Measurements from ENCODE around the gene PCBD2. TPM values are rescaled to one million over a fixed set of nuclear protein-coding genes. Genes with fewer than 3 reads are reported as not detected.
A peak's percentile ranks its signal among the peaks of the same experiment; 100 is the strongest.
"Not testable (repeated sequence)": the region's sequence is repeated elsewhere in the genome, so short reads cannot be mapped to it uniquely, and the experiment has no call there.

The PCBD2 gene
- total RNA-seq, 4 donors from 2014 or later = 16.9 to 21.7 (median 20.8) TPM

GRCh38 chr5:134905246-134905996 lies 490 bp downstream of the PCBD2 start:
- peak overlapping the region; percentile 77 to 94 (median 87) for H3K4me3 ChIP-seq
- intact Hi-C loops (cut with DNase I; ENCODE audit: low total_unique reads) (loop anchor here (1.0 kb wide), 3 partner anchors 31 to 273 kb away; partner anchors contain the start of genes SAR1B and TXNDC15), in situ Hi-C loops (cut with MboI; ENCODE audit: low sequenced_read_pairs in 4 of 4) (loop anchor here in 2 of 4 donors (5.0 to 25.0 kb wide), 2 partner anchors 58 to 143 kb away; partner anchors contain the start of genes C5orf24 (in 2 of the 2) and DDX46 (in 1 of the 2))
- TF ChIP-seq POLR2A (IDR thresholded peaks at IDR 0.05) = peak in 1 of 2 donors; percentile 22
- peak; percentile 73 to 83 (median 76) for TF ChIP-seq CTCF (IDR thresholded peaks at IDR 0.05 in 4 of 5, conservative IDR thresholded peaks at IDR 0.05 in 1 of 5)
- DNase-seq = peak; percentile 57 to 70
- H3K4me1 ChIP-seq = peaks cover 0 to 5% of the 10 kb centered on the region in 2 donors
- peak; percentile 73 to 76 for ATAC-seq
- H3K27me3 ChIP-seq = no peaks in the 10 kb centered on the region
- peak overlapping the region; percentile 85 to 99 (median 96) for H3K27ac ChIP-seq
- peaks cover 0 to 4% of the 10 kb centered on the region in 2 donors for H3K36me3 ChIP-seq
- H3K9me3 ChIP-seq = no peaks in the 10 kb centered on the region

- intact Hi-C loops (cut with DNase I; ENCODE audit: low total_unique reads) (no loop called here), in situ Hi-C loops (cut with MboI; ENCODE audit: low sequenced_read_pairs in 4 of 4) (loop anchor here in 2 of 4 donors (5.0 to 25.0 kb wide), 2 partner anchors 60 to 145 kb away; partner anchors contain the start of genes C5orf24 (in 2 of the 2) and DDX46 (in 1 of the 2))
- H3K36me3 ChIP-seq = peaks cover 0 to 18% of the 10 kb centered on the region in 2 donors
- TF ChIP-seq CTCF (IDR thresholded peaks at IDR 0.05 in 4 of 5, conservative IDR thresholded peaks at IDR 0.05 in 1 of 5) (no peak), POLR2A (IDR thresholded peaks at IDR 0.05) (no peak)
- peak overlapping the region in 3 of 4 donors; percentile 13 to 98 (median 93) for H3K27ac ChIP-seq
- ATAC-seq (no peak), DNase-seq (no peak)
- no peak overlapping the region for H3K4me3 ChIP-seq
- H3K9me3 ChIP-seq = no peaks in the 10 kb centered on the region
- peaks cover 0 to 5% of the 10 kb centered on the region in 2 donors for H3K4me1 ChIP-seq
- no peaks in the 10 kb centered on the region for H3K27me3 ChIP-seq
Observed at GRCh38 chr5:134906811-134907210, 1.9 kb downstream of the PCBD2 start.

GRCh38 chr5:134910752-134911151 lies 5.8 kb downstream of the PCBD2 start:
- H3K27me3 ChIP-seq; intact Hi-C loops (cut with DNase I; ENCODE audit: low total_unique reads); H3K9me3 ChIP-seq; DNase-seq; H3K4me1 ChIP-seq; H3K4me3 ChIP-seq; ATAC-seq; H3K27ac ChIP-seq: not testable (repeated sequence)
- in situ Hi-C loops (cut with MboI; ENCODE audit: low sequenced_read_pairs in 4 of 4) = loop anchor here in 1 of 4 donors (25.0 kb wide), 1 partner anchor 148 kb away; the partner anchor contains the start of gene DDX46
- H3K36me3 ChIP-seq = peaks cover 0 to 43% of the 10 kb centered on the region in 2 donors

GRCh38 chr5:134911285-134912206 lies 6.6 kb downstream of the PCBD2 start:
- in situ Hi-C loops (cut with MboI; ENCODE audit: low sequenced_read_pairs in 4 of 4) (loop anchor here in 1 of 4 donors (25.0 kb wide), 1 partner anchor 149 kb away; the partner anchor contains the start of gene DDX46), intact Hi-C loops (cut with DNase I; ENCODE audit: low total_unique reads) (no loop called here)
- Histone ChIP-seq H3K27ac (peak overlapping the region in 2 of 4 donors; percentile 25 to 55), H3K4me3 (no peak overlapping the region), H3K27me3 (no peaks in the 10 kb centered on the region), H3K4me1 (peaks cover 0 to 6% of the 10 kb centered on the region in 2 donors), H3K9me3 (no peaks in the 10 kb centered on the region), H3K36me3 (peaks cover 0 to 47% of the 10 kb centered on the region in 2 donors)
- DNase-seq = no peak
- ATAC-seq = no peak
- TF ChIP-seq CTCF (IDR thresholded peaks at IDR 0.05 in 4 of 5, conservative IDR thresholded peaks at IDR 0.05 in 1 of 5) (no peak), POLR2A (IDR thresholded peaks at IDR 0.05) (no peak)
